PC-3 (cell line): Measurements from ENCODE around the gene UPF2. TPM values are rescaled to one million over a fixed set of nuclear protein-coding genes. Genes with fewer than 3 reads are reported as not detected.
"Not testable (repeated sequence)": the region's sequence is repeated elsewhere in the genome, so short reads cannot be mapped to it uniquely, and the experiment has no call there.

Source experiments
- ATAC-seq: fragments of 200-7000 bp; cut with Tn5 transposase; 2 replicates; pipeline ENCODE4 v1.9.1; 2020; ENCODE audit warnings: mild to moderate bottlenecking, moderate library complexity
- BruUV-seq: library from RNA; stranded (reverse); fragments of 400-500 nt; replicated peaks from 2 replicates; lab custom pipeline; 2021; lab: Mats Ljungman, UMichigan
- CTCF ChIA-PET: fragments of 300-600 bp; sonication (Branson Sonifier 250); formaldehyde crosslinking; loops from one replicate; lab custom pipeline; 2022; ENCODE audit warnings: antibody characterized with exemption; lab: Charles Lee
- POLR2A ChIA-PET: fragments of 300-600 bp; sonication (Branson Sonifier 250); formaldehyde crosslinking; loops from one replicate; lab custom pipeline; 2022; ENCODE audit warnings: antibody characterized with exemption; ENCODE audit not compliant: unreplicated experiment; lab: Charles Lee
- DNase-seq: peaks from one replicate; pipeline ENCODE4 v3.0.0-alpha.2; 2015
- H2AFZ ChIP-seq: fragments of 300-600 bp; sonication (generic); 2 replicates; pipeline ENCODE4 v1.6.0; 2016; ENCODE audit warnings: antibody characterized with exemption, low read length
- H3F3A ChIP-seq: fragments of 300-600 bp; sonication (generic); one replicate; pipeline ENCODE4 v1.6.0; 2017; ENCODE audit warnings: antibody characterized with exemption, low read length, control low read depth, mild to moderate bottlenecking; ENCODE audit not compliant: unreplicated experiment
- H3K27ac ChIP-seq: fragments of 300-600 bp; sonication (generic); 2 replicates; pipeline ENCODE4 v1.5.1; 2016; ENCODE audit warnings: mild to moderate bottlenecking, low read length
- H3K27me3 ChIP-seq: fragments of 300-600 bp; sonication (generic); 2 replicates; pipeline ENCODE4 v1.6.1; 2016; ENCODE audit warnings: low read length, mixed read lengths
- H3K36me3 ChIP-seq: fragments of 300-600 bp; sonication (generic); 2 replicates; pipeline ENCODE4 v1.6.1; 2016; ENCODE audit warnings: low read depth, mixed run types, low read length, mixed read lengths
- H3K4me1 ChIP-seq: fragments of 300-600 bp; sonication (generic); 2 replicates; pipeline ENCODE4 v1.5.1; 2016; ENCODE audit warnings: low read length; ENCODE audit not compliant: insufficient read depth
- H3K4me2 ChIP-seq: fragments of 300-600 bp; sonication (generic); 2 replicates; pipeline ENCODE4 v1.6.0; 2016; ENCODE audit warnings: low read length
- H3K4me3 ChIP-seq: fragments of 300-600 bp; sonication (generic); 2 replicates; pipeline ENCODE4 v1.5.1; 2016; ENCODE audit warnings: mild to moderate bottlenecking, low read length, mixed read lengths
- H3K79me2 ChIP-seq: fragments of 300-600 bp; sonication (generic); 2 replicates; pipeline ENCODE4 v1.6.1; 2017; ENCODE audit warnings: low read length, mixed read lengths
- H3K9ac ChIP-seq: fragments of 300-600 bp; sonication (generic); 2 replicates; pipeline ENCODE4 v1.6.0; 2016; ENCODE audit warnings: mild to moderate bottlenecking, low read length
- H3K9me2 ChIP-seq: fragments of 300-600 bp; sonication (generic); replicated peaks from 2 replicates; pipeline ENCODE4 v1.6.1; 2016; ENCODE audit warnings: mixed run types, low read length, mixed read lengths
- H3K9me3 ChIP-seq: fragments of 300-600 bp; sonication (generic); 2 replicates; pipeline ENCODE4 v1.6.1; 2016; ENCODE audit warnings: low read length, mixed read lengths
- H4K20me1 ChIP-seq: fragments of 300-600 bp; sonication (generic); 2 replicates; pipeline ENCODE4 v1.6.1; 2016; ENCODE audit warnings: low read length, mixed read lengths
- EZH2 ChIP-seq: fragments of 300-600 bp; sonication (generic); IDR thresholded peaks from one replicate; pipeline ENCODE4 v1.6.1; 2017; ENCODE audit warnings: antibody characterized with exemption, mild to moderate bottlenecking, low read length; ENCODE audit not compliant: unreplicated experiment
- EZH2phosphoT487 ChIP-seq: fragments of 300-600 bp; sonication (generic); IDR thresholded peaks from 2 replicates; pipeline ENCODE4 v1.6.1; 2018; ENCODE audit warnings: mild to moderate bottlenecking, antibody characterized with exemption, low read length, borderline replicate concordance
- intact Hi-C: fragments of 100-400 bp; cut with micrococcal nuclease; formaldehyde crosslinking; loops from 2 replicates; pipeline ENCODE4 v1.9.0; 2023
- total RNA-seq: library from RNA; depleted of rRNA; stranded (reverse); fragments of >200 nt; gene quantifications from 2 replicates; pipeline ENCODE4 v1.2.3, GENCODE V29; 2014
- TF ChIP-seq, protein P1 (sequence below): fragments of 300-600 bp; sonication (generic); conservative IDR thresholded peaks from 2 replicates; pipeline ENCODE4 v1.5.1; 2017; ENCODE audit warnings: antibody characterized with exemption, low read depth, mild to moderate bottlenecking, low read length

The UPF2 gene
- total RNA-seq, 1 experiment from 2014 or later, result 12.0 TPM

DNA sequence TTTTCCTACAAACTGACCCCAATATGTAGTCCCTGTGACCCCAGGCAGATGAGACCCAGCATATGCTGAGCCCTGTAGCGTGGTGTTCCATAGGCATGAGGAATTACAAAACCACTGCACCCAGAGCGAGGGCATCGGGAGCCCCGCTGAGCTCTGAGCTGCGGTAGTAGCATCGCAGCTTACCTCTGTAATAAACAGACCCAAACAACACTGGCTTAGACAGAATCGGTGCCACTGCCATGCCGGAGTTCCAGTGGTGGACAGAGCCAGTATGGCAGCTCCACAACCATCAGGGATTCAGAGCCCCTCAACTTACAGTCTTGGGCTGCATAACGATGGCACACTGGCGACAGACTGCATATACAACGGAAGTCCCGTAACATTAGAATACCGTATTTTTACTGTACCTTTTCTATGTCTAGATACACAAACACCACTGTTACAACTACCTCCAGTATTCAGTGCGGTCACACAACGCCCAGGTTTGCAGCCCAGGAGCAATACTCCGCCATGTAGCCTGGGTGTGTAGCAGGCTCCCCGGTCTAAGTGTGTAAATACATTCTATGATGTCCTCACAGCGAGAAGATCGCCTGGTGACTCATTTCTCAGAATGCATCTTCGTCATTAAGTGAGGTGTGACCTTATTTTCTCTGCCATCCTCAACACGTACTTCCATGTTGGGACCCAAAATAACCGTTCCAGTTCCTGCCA, 150.7 kb downstream of the UPF2 start:
- Histone ChIP-seq H4K20me1 (no peaks in the 10 kb centered on the region), H3K36me3 (no peaks in the 10 kb centered on the region), H3K27me3 (no peaks in the 10 kb centered on the region), H3K9ac (no peak overlapping the region), H3K9me3 (no peaks in the 10 kb centered on the region), H3F3A (no peaks in the 10 kb centered on the region), H3K4me2 (no peak overlapping the region), H3K9me2 (no peaks in the 10 kb centered on the region), H3K4me1 (peaks cover 4% of the 10 kb centered on the region; the same call in 1 of the 2 replicates), H2AFZ (no peak overlapping the region), H3K4me3 (no peak overlapping the region), H3K79me2 (no peaks in the 10 kb centered on the region), H3K27ac (no peak overlapping the region)
- POLR2A ChIA-PET, result no interaction called here
- DNase-seq, result no peak
- no TSS peak for BruUV-seq
- intact Hi-C loops, result no loop called here
- TF ChIP-seq EZH2phosphoT487, result no peak
- TF ChIP-seq, protein P1, sequence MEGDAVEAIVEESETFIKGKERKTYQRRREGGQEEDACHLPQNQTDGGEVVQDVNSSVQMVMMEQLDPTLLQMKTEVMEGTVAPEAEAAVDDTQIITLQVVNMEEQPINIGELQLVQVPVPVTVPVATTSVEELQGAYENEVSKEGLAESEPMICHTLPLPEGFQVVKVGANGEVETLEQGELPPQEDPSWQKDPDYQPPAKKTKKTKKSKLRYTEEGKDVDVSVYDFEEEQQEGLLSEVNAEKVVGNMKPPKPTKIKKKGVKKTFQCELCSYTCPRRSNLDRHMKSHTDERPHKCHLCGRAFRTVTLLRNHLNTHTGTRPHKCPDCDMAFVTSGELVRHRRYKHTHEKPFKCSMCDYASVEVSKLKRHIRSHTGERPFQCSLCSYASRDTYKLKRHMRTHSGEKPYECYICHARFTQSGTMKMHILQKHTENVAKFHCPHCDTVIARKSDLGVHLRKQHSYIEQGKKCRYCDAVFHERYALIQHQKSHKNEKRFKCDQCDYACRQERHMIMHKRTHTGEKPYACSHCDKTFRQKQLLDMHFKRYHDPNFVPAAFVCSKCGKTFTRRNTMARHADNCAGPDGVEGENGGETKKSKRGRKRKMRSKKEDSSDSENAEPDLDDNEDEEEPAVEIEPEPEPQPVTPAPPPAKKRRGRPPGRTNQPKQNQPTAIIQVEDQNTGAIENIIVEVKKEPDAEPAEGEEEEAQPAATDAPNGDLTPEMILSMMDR, result no peak
- no peak for TF ChIP-seq EZH2
- ATAC-seq, result no peak
- CTCF ChIA-PET, result no interaction called here

DNA sequence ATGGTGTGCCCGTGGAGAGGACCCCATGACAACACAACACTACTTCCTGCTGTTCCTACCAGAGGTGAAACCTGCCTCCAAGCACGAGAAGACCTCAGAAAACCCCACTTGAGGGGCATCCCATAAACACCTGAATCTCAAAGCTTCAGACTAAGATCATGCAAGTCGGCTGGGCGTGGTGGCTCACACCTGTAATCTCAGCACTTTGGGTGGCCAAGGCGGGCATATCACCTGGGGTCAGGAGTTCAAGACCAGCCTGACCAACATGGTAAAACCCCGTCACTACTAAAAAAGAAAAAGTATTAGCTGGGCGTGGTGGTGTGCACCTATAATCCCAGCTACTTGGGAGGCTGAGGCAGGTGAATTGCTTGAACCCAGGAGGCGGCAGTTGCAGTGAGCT, 153.3 kb downstream of the UPF2 start:
- intact Hi-C loops, H3K27me3 ChIP-seq, H3K9ac ChIP-seq, CTCF ChIA-PET, H2AFZ ChIP-seq, BruUV-seq, H3K9me2 ChIP-seq, H3K79me2 ChIP-seq, H3K36me3 ChIP-seq, H3F3A ChIP-seq, DNase-seq, H3K9me3 ChIP-seq, H3K27ac ChIP-seq, H3K4me3 ChIP-seq, H4K20me1 ChIP-seq, H3K4me2 ChIP-seq, POLR2A ChIA-PET, ATAC-seq: not testable (repeated sequence)
- H3K4me1 ChIP-seq, result peaks cover 12% of the 10 kb centered on the region

DNA sequence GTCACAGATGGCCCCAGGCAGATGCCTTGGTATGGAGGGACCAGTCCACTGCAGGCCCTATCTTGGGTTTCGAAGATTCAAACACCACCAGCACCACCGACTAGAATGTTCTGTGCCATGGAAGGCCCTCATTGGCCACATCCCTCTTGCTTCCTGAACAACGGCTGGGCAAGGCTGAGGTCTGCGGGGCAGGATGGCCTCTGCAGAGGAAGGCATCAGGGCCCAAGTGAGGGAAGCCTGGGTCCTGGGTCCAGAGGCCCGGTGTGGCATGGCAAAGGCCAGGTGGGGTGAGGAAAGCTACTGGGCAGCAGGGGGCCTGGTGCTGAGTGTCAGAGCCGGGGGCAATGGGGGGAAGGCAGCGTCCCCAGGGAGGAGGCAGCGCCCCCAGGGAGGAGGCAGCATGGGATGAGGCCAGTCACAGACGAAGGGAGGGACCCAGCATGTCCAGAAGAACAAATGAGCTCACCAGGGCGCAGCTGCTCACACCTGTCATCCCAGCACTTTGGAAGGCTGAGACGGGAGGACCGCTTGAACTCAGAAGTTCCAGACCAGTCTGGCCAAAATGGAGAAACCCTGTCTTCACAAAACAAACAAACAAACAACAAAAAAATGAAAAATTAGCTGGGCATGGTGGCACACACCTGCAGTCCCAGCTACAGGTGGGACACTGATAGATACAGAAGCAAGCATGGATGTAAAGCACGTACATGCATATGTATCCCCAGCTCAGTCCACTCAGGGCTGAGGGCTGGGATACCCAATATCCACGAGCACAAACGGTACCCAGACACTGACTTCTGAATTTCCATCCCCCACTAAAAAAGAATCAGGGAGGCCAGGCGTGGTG, 155.0 kb downstream of the UPF2 start:
- Histone ChIP-seq H4K20me1 (no peaks in the 10 kb centered on the region), H3K4me2 (no peak overlapping the region), H3K9ac (peak overlapping the region; percentile 65), H3K9me2 (no peaks in the 10 kb centered on the region), H3F3A (no peaks in the 10 kb centered on the region), H3K27ac (peak overlapping the region; percentile 85), H3K9me3 (no peaks in the 10 kb centered on the region), H3K79me2 (no peaks in the 10 kb centered on the region), H3K36me3 (no peaks in the 10 kb centered on the region), H2AFZ (no peak overlapping the region), H3K4me1 (peaks cover 22% of the 10 kb centered on the region), H3K4me3 (no peak overlapping the region), H3K27me3 (no peaks in the 10 kb centered on the region)
- TF ChIP-seq EZH2phosphoT487, result no peak
- TF ChIP-seq, protein P1, result no peak
- no peak for TF ChIP-seq EZH2
- ChIA-PET CTCF (no interaction called here), POLR2A (interaction anchor here (0.7 kb wide), 1 partner anchor 15 kb away, joined by 3 read pairs; no protein-coding TSS in a partner anchor)
- no peak; the same call in 1 of the 2 replicates for ATAC-seq
- BruUV-seq, result TSS peak; percentile 3
- intact Hi-C loops, result no loop called here
- DNase-seq, result no peak
